ENCODE measurements around the gene DCAF7. TPM values are rescaled to one million over a fixed set of nuclear protein-coding genes. Genes with fewer than 3 reads are reported as not detected.

DCAF7 gene
- total and polyA plus RNA-seq, 11 donors, result 9.9 to 61.8 (median 41.2) TPM

- peaks cover 0 to 6% (median 0%) of the 10 kb centered on the region in 9 donors for H3K36me3 ChIP-seq
- H3K9me3 ChIP-seq, result no peaks in the 10 kb centered on the region
- no peak overlapping the region for H3K4me3 ChIP-seq
- DNase-seq (no peak), ATAC-seq (peak in 1 of 4 donors; percentile 26)
- no peak overlapping the region for H3K27ac ChIP-seq
- intact Hi-C loops (cut with DNase I), result no loop called here
- no peaks in the 10 kb centered on the region for H3K27me3 ChIP-seq
- TF ChIP-seq CTCF (IDR thresholded peaks at IDR 0.05) (no peak), POLR2A (IDR thresholded peaks at IDR 0.05) (no peak)
- H3K4me1 ChIP-seq, result peaks cover 0 to 3% (median 0%) of the 10 kb centered on the region in 12 donors
- WGBS, 4 donors, result 80 to 86% (median 82%) methylated on average over 1 of the region's 1 CpG
These were observed 21.5 kb downstream of the DCAF7 start for GRCh38 chr17:63571632-63572310.

- no peak overlapping the region for H3K27ac ChIP-seq
- DNase-seq (no peak), ATAC-seq (no peak)
- H3K36me3 ChIP-seq, result peaks cover 0 to 9% (median 0%) of the 10 kb centered on the region in 9 donors
- no peak overlapping the region for H3K4me3 ChIP-seq
- H3K4me1 ChIP-seq, result peaks cover 0 to 8% (median 0%) of the 10 kb centered on the region in 12 donors
- WGBS, 4 donors, result 86 to 89% (median 88%) methylated on average over 5 of the region's 5 CpGs
- TF ChIP-seq CTCF (IDR thresholded peaks at IDR 0.05) (peak in 5 of 12 donors; percentile 16 to 25 (median 21)), POLR2A (IDR thresholded peaks at IDR 0.05) (no peak)
- H3K9me3 ChIP-seq, result no peaks in the 10 kb centered on the region
- no peaks in the 10 kb centered on the region for H3K27me3 ChIP-seq
- intact Hi-C loops (cut with DNase I), result no loop called here
These were observed 23.4 kb downstream of the DCAF7 start for GRCh38 chr17:63573634-63574033.

- H3K36me3 ChIP-seq, result peaks cover 0 to 49% (median 43%) of the 10 kb centered on the region in 9 donors
- intact Hi-C loops (cut with DNase I), result no loop called here
- TF ChIP-seq CTCF (IDR thresholded peaks at IDR 0.05), result no peak
- no peak for TF ChIP-seq POLR2A (IDR thresholded peaks at IDR 0.05)
These were observed 27.9 kb downstream of the DCAF7 start for GRCh38 chr17:63578027-63578768.

GRCh38 chr17:63578769-63579111, 28.5 kb downstream of the DCAF7 start:
- 68 to 76% (median 73%) methylated on average over 5 of the region's 5 CpGs for WGBS, 4 donors
- ATAC-seq, result no peak
- peaks cover 0 to 54% (median 48%) of the 10 kb centered on the region in 9 donors for H3K36me3 ChIP-seq

More at GRCh38 chr17:63578027-63578768, 27.9 kb downstream of the DCAF7 start:
- no peak overlapping the region for H3K4me3 ChIP-seq
- 67 to 75% (median 73%) methylated on average over 7 of the region's 7 CpGs for WGBS, 4 donors
- ATAC-seq, result no peak
- H3K27ac ChIP-seq, result no peak overlapping the region
- H3K9me3 ChIP-seq, result no peaks in the 10 kb centered on the region
- DNase-seq, result no peak
- H3K27me3 ChIP-seq, result no peaks in the 10 kb centered on the region
- peaks cover 0 to 16% (median 0%) of the 10 kb centered on the region in 12 donors for H3K4me1 ChIP-seq

More at GRCh38 chr17:63578769-63579111, 28.5 kb downstream of the DCAF7 start:
- intact Hi-C loops (cut with DNase I), result no loop called here
- Histone ChIP-seq H3K4me3 (no peak overlapping the region), H3K27ac (no peak overlapping the region), H3K4me1 (peaks cover 0 to 16% (median 0%) of the 10 kb centered on the region in 12 donors), H3K9me3 (no peaks in the 10 kb centered on the region), H3K27me3 (no peaks in the 10 kb centered on the region)
- no peak for DNase-seq
- no peak for TF ChIP-seq CTCF (IDR thresholded peaks at IDR 0.05)
- no peak for TF ChIP-seq POLR2A (IDR thresholded peaks at IDR 0.05)

All from heart left ventricle (tissue), 16 donors.